Colonic mucosa (tissue), 4 donors: ENCODE data around the gene DAAM1. TPM values are rescaled to one million over a fixed set of nuclear protein-coding genes. Genes with fewer than 3 reads are reported as not detected.

Experiments used
- DNase-seq: peaks from one replicate; pipeline ENCODE4 v3.0.0-alpha.2; 2020
- H3K27ac ChIP-seq: fragments of 200-600 bp; one replicate; pipeline ENCODE4 v1.8.0; 2021
- H3K27me3 ChIP-seq: fragments of 200-600 bp; one replicate; pipeline ENCODE4 v1.8.0; 2021
- H3K36me3 ChIP-seq: fragments of 200-600 bp; one replicate; pipeline ENCODE4 v1.8.0; 2021
- H3K4me1 ChIP-seq: fragments of 200-600 bp; one replicate; pipeline ENCODE4 v1.8.0; 2021; ENCODE audit warnings: mild to moderate bottlenecking
- H3K4me3 ChIP-seq: fragments of 200-600 bp; one replicate; pipeline ENCODE4 v1.8.0; 2021
- H3K9ac ChIP-seq, 2 donors: one replicate each; pipeline ENCODE4 v1.7.0; 2013; ENCODE audit warnings: control low read depth in 2 of 2, low read depth in 2 of 2, low read length in 2 of 2
- H3K9me3 ChIP-seq: fragments of 200-600 bp; one replicate; pipeline ENCODE4 v1.8.0; 2021
- intact Hi-C: fragments of 100-400 bp; cut with DNase I; formaldehyde crosslinking; loops from one replicate; pipeline ENCODE4 v1.14.1; 2022
- total RNA-seq, 2 donors: library from RNA; stranded (reverse); fragmentation: NEBNext Ultra II Directional in 1 of 2; extraction: Animal tissue kit (Norgen Biotek cat#: 25700) in 1 of 2; gene quantifications; one replicate each; pipeline ENCODE4 v1.2.1, GENCODE V29; 2021
- TF ChIP-seq, protein P1 (sequence below): fragments of 200-600 bp; IDR thresholded peaks from one replicate; pipeline ENCODE4 v1.8.0; 2022; ENCODE audit warnings: antibody characterized with exemption, mild to moderate bottlenecking
- donor health status: healthy.
- donor health status: DM: no; HTN: no; CAD: no.
- donor health status: DM: no; HTN: no; CAD: no.

Gene DAAM1
- total RNA-seq, 2 donors from 2014 or later, result 35.0 to 52.4 TPM

- Histone ChIP-seq H3K4me1 (peaks cover 4% of the 10 kb centered on the region), H3K4me3 (no peak overlapping the region), H3K27me3 (no peaks in the 10 kb centered on the region), H3K27ac (no peak overlapping the region), H3K36me3 (no peaks in the 10 kb centered on the region), H3K9me3 (no peaks in the 10 kb centered on the region), H3K9ac (no peak overlapping the region)
- TF ChIP-seq, protein P1, sequence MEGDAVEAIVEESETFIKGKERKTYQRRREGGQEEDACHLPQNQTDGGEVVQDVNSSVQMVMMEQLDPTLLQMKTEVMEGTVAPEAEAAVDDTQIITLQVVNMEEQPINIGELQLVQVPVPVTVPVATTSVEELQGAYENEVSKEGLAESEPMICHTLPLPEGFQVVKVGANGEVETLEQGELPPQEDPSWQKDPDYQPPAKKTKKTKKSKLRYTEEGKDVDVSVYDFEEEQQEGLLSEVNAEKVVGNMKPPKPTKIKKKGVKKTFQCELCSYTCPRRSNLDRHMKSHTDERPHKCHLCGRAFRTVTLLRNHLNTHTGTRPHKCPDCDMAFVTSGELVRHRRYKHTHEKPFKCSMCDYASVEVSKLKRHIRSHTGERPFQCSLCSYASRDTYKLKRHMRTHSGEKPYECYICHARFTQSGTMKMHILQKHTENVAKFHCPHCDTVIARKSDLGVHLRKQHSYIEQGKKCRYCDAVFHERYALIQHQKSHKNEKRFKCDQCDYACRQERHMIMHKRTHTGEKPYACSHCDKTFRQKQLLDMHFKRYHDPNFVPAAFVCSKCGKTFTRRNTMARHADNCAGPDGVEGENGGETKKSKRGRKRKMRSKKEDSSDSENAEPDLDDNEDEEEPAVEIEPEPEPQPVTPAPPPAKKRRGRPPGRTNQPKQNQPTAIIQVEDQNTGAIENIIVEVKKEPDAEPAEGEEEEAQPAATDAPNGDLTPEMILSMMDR, result no peak
- intact Hi-C loops, result no loop called here
- DNase-seq, result no peak
Observed at GRCh38 chr14:59187118-59187517, 1.3 kb upstream of the DAAM1 start.

DNA sequence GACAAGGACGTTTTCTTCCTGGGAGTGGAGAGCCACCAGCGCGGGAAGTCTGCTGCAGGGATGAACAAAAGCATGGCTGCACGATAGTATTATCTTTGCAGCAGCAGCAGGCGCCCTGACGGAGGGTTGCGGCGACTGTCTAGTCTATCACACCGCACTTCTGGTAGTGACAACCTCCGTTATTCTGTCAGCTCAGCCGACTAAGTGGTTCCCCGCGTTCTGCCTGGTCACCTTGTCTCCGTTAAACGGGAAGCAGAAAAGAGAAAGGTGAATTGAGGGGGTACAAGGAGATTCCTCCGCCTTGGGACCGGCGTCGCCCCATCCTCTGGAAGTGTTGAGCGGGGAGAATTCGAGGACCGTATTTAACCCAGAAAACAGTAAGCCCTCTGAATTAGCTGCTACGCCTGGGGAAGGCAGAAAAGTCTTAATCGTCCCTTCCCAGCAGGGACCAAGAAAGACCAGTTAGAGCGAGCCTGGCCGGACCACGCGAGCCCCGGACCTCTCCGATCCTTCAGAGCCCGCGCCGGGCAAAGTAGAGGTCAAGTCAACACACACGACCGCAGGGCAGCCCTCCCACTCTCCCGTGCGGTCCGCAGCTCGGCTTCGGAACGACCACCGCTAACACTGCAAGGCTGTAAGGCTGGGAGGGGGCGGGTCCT is 536 bp upstream of the DAAM1 start:
- Histone ChIP-seq H3K27ac (peak overlapping the region; percentile 68), H3K4me1 (peaks cover 4% of the 10 kb centered on the region), H3K9me3 (no peaks in the 10 kb centered on the region), H3K27me3 (no peaks in the 10 kb centered on the region), H3K9ac (peak overlapping the region; percentile 63 to 90), H3K36me3 (no peaks in the 10 kb centered on the region), H3K4me3 (peak overlapping the region; percentile 85)
- TF ChIP-seq, protein P1, result no peak
- peak; percentile 39 for DNase-seq
- intact Hi-C loops, result no loop called here

DNA sequence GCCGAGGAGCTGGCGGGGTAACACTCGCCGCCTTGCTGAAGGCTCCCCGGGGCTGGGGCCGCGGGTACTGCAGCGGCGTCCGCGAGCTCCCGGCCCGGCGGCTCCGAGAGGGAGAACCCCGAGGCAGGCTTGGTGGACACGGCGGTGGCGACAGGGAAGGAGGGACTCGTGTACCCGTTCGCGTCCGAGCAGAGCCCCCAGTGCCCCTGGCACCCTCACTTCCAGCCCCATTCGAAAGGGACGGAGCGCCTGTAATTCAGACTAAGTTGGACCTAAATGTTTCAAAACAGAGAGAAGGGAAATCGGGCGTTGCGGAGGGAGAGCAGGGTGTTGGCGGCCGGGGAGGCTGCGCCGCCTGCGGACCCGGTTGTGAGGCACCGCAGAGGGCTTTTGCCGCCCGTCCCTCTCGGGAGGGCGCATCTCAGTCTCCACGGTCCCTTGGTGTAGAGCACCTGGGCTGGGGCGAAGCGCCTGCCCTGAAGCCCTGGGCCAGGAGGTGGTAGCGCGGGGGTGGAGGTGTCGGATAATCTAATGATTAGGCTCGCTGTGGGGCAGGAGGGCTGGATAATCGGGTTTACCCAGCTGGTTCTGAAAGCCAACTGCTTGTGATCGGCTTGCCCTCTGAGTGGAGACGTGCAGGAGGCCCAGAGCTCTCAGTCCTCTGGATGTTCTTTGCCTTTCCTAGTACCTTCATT is 771 bp downstream of the DAAM1 start:
- peak; percentile 42 for DNase-seq
- Histone ChIP-seq H3K4me3 (peak overlapping the region; percentile 85), H3K36me3 (no peaks in the 10 kb centered on the region), H3K27me3 (no peaks in the 10 kb centered on the region), H3K27ac (peak overlapping the region; percentile 96), H3K4me1 (peaks cover 4% of the 10 kb centered on the region), H3K9ac (peak overlapping the region; percentile 92 to 95), H3K9me3 (no peaks in the 10 kb centered on the region)
- intact Hi-C loops, result no loop called here
- TF ChIP-seq, protein P1, result no peak

- peak; percentile 91 for DNase-seq
- Histone ChIP-seq H3K9me3 (no peaks in the 10 kb centered on the region), H3K9ac (peak overlapping the region; percentile 92 to 95), H3K4me1 (peaks cover 4% of the 10 kb centered on the region), H3K27ac (peak overlapping the region; percentile 96), H3K27me3 (no peaks in the 10 kb centered on the region), H3K4me3 (peak overlapping the region; percentile 85), H3K36me3 (no peaks in the 10 kb centered on the region)
- TF ChIP-seq, protein P1, result no peak
- intact Hi-C loops, result no loop called here
Observed at GRCh38 chr14:59189786-59190368, 1.4 kb downstream of the DAAM1 start.

DNA sequence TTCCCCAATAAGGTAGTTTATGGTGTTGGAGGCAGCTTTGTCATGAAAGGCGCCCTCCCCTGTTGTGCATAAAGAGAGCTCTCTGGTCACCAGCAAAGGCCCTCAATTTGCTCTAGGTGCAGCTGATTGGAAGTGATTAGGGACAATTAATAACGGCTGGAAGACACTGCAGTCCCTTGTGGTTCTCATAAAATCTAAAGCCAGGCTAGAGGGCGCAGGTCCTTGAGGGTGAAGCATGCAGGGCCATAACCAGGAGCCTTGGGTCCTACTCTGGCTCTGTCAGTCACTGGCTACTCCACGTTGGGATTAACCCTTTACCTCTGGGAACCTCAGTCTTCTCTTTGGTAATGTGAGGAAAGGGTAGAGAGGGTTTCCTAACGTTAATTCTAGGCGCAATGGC is 1.9 kb downstream of the DAAM1 start:
- Histone ChIP-seq H3K9ac (peak overlapping the region in 1 of 2 donors; percentile 95), H3K9me3 (no peaks in the 10 kb centered on the region), H3K4me3 (peak overlapping the region; percentile 85), H3K4me1 (peaks cover 4% of the 10 kb centered on the region), H3K27me3 (no peaks in the 10 kb centered on the region), H3K36me3 (no peaks in the 10 kb centered on the region), H3K27ac (peak overlapping the region; percentile 96)
- DNase-seq, result peak; percentile 28
- TF ChIP-seq, protein P1, result no peak
- intact Hi-C loops, result no loop called here
